GM12801 (cell line): ENCODE data around the gene UBQLN1.

ENCODE experiments used
- CTCF ChIP-seq: IDR thresholded peaks from one replicate; pipeline ENCODE4 v1.5.1; 2011; ENCODE audit warnings: control low read depth; ENCODE audit not compliant: insufficient read length; ENCODE audit errors: extremely low read depth

Gene UBQLN1

DNA sequence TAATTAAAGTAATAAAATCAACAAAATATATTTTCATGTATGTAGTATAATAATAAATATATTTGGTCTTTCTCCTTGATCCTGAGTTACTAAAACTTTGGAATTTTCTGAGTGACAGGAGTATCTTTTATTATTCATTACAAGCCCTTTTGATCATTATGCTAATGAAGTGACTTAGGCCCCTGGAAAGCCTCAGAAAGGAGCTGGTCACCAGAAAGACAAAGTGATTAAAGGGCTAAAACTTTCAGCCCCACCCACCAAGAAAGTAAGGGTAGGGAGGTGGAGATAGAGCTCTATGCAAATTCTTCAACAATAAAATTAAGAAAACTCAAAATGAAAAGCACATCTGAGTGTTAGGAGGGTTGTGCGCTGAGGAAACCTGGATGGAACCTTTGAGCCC, 27.5 kb downstream of the UBQLN1 start:
- no peak for TF ChIP-seq CTCF

DNA sequence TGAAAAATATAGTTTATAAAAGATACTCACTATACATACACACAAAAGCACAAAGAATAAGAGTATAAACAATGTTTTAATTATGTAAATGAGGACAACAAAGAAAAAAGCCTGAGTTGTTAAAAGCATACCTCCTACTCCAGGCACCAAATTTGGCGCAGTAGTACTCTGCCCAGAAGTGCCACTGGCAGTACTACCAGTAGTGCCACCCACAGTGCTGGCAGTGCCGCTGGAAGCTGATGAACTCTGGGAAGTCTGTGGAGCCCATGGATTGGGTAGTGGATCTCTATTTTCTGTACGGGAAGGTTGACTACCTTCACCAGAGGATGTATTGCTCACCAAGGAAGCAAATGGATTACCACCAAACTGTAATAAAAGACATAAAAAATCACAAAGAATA, 30.2 kb downstream of the UBQLN1 start:
- TF ChIP-seq CTCF = no peak

DNA sequence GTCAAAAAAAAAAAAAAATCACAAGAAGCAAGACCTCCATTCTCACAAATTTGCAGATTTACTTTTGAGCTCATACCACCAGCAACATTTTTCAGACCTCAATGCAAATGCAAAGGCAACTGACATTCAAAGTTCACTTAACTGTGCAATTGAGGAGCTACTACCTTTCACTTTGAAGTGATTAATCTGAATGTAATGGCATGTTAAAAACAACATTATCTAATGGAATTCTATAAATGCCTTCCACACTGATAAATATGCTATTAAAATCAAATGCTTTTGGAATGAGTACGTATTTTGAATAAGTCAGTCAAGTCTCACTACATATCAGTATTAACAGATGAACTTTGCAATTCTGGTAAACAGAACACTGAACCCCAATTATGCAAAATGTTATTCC, 32.3 kb downstream of the UBQLN1 start:
- no peak for TF ChIP-seq CTCF

DNA sequence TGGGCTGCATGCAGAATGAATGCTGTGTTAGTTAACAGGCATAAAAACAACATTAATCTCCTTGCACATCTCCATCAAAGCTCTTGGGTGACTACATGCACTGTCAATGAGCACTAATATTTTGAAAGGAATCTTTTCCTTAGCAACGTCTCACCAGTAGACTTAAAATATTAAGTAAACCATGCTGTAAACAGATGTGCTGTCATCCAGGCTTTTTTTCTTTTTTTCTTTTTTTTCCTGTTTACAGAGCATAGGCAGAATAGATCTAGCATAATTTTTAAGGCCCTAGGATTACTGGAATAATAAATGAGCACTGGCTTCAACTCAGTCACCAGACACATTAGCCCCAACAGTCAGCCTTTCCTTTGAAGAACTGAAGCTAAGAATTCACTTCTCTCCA, 36.3 kb downstream of the UBQLN1 start:
- TF ChIP-seq CTCF = no peak

- TF ChIP-seq CTCF = no peak
Measured at GRCh38 chr9:83670381-83670780, 37.4 kb downstream of the UBQLN1 start.

- no peak for TF ChIP-seq CTCF
Measured at GRCh38 chr9:83669067-83669466, 38.7 kb downstream of the UBQLN1 start.

DNA sequence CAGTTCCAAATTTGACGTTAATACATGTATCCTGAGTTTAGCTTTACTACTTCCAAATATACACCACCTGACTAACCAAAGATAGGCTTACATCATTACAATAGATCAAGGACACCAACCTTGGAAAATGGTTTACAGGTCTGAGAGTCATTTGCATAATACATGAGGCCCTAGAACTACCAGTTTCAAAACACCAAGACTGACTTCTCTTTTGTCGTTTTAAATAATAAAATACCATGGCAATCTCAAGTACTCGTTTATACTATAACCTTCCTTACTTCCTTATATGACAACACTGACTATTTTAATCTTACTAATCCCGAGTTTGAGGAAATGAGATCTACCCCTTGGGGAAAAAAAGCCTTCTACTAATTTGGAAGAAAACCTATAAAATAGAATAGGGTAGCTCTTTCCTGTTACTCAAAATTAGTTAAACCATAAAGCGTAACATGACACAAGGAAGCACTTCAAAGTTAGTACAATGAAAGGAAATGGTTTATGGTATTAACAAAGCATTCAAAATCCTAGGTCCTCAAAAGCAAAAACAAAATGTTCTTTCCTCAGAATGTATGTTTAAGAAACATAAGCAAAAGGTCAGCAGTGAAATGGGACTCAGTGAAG, 42.1 kb downstream of the UBQLN1 start:
- TF ChIP-seq CTCF = no peak
